ENCODE results near the gene SURF1.

GRCh38 chr9:133331641-133332380, 24.5 kb downstream of the SURF1 start:
- no peak for TF ChIP-seq EZH2 (IDR thresholded peaks at IDR 0.05)
- no peak for TF ChIP-seq POLR2AphosphoS5 (IDR thresholded peaks at IDR 0.05; ENCODE audit: borderline replicate concordance, low read depth, low read length)
